Measurements from ENCODE around the gene NFE2L3. TPM values are rescaled to one million over a fixed set of nuclear protein-coding genes. Genes with fewer than 3 reads are reported as not detected.
"Not testable (repeated sequence)": the region's sequence is repeated elsewhere in the genome, so short reads cannot be mapped to it uniquely, and the experiment has no call there.

NFE2L3 gene
- total RNA-seq, 1 experiment from 2014 or later: 8.5 TPM

- intact Hi-C loops (cut with micrococcal nuclease; ENCODE audit: unreplicated experiment): loop anchor here (5.0 kb wide), 1 partner anchor 290 kb away; no protein-coding TSS in a partner anchor
- H3K27me3 ChIP-seq (replicated peaks; ENCODE audit: insufficient read depth, low read depth, low read length, poor library complexity): no peaks in the 10 kb centered on the region
- DNase-seq (ENCODE audit: low spot score): no peak
- TF ChIP-seq CTCF (conservative IDR thresholded peaks at IDR 0.05; ENCODE audit: low read depth, low read length) (no peak), EZH2 (IDR thresholded peaks at IDR 0.05; ENCODE audit: borderline replicate concordance, low read depth, low read length, poor library complexity, severe bottlenecking) (no peak)
- no TSS peak for BruUV-seq (replicated peaks)
- H3K36me3 ChIP-seq (ENCODE audit: insufficient read depth, low read length, poor library complexity, severe bottlenecking): peaks cover 4% of the 10 kb centered on the region
- H3K9me3 ChIP-seq (ENCODE audit: low read depth, low read length, poor library complexity, severe bottlenecking): no peaks in the 10 kb centered on the region
- no peaks in the 10 kb centered on the region for H3K4me1 ChIP-seq (ENCODE audit: insufficient read depth, low read length, poor library complexity, severe bottlenecking)
- ChIA-PET POLR2A (ENCODE audit: low non-redundant PET) (no interaction called here), CTCF (no interaction called here)
- no peak overlapping the region for H3K27ac ChIP-seq (ENCODE audit: low read depth, low read length, poor library complexity, severe bottlenecking)
- H3K4me3 ChIP-seq (ENCODE audit: low read depth, low read length, poor library complexity, severe bottlenecking): no peak overlapping the region
Observed at GRCh38 chr7:26182706-26183105, 30.7 kb downstream of the NFE2L3 start.

GRCh38 chr7:26183545-26184280 is 31.7 kb downstream of the NFE2L3 start:
- TF ChIP-seq CTCF (conservative IDR thresholded peaks at IDR 0.05; ENCODE audit: low read depth, low read length) (no peak), EZH2 (IDR thresholded peaks at IDR 0.05; ENCODE audit: borderline replicate concordance, low read depth, low read length, poor library complexity, severe bottlenecking) (no peak)
- CTCF ChIA-PET: no interaction called here
- Histone ChIP-seq H3K36me3 (ENCODE audit: insufficient read depth, low read length, poor library complexity, severe bottlenecking) (peaks cover 13% of the 10 kb centered on the region), H3K27ac (ENCODE audit: low read depth, low read length, poor library complexity, severe bottlenecking) (peak overlapping the region; percentile 56), H3K27me3 (replicated peaks; ENCODE audit: insufficient read depth, low read depth, low read length, poor library complexity) (no peaks in the 10 kb centered on the region), H3K4me3 (ENCODE audit: low read depth, low read length, poor library complexity, severe bottlenecking) (no peak overlapping the region), H3K9me3 (ENCODE audit: low read depth, low read length, poor library complexity, severe bottlenecking) (no peaks in the 10 kb centered on the region), H3K4me1 (ENCODE audit: insufficient read depth, low read length, poor library complexity, severe bottlenecking) (no peaks in the 10 kb centered on the region)
- intact Hi-C loops (cut with micrococcal nuclease; ENCODE audit: unreplicated experiment): loop anchor here (5.0 kb wide), 1 partner anchor 291 kb away; no protein-coding TSS in a partner anchor
- no peak for DNase-seq (ENCODE audit: low spot score)
- POLR2A ChIA-PET (ENCODE audit: low non-redundant PET): no interaction called here
- BruUV-seq (replicated peaks): no TSS peak

GRCh38 chr7:26184281-26185101 is 32.5 kb downstream of the NFE2L3 start:
- POLR2A ChIA-PET (ENCODE audit: low non-redundant PET); H3K4me3 ChIP-seq (ENCODE audit: low read depth, low read length, poor library complexity, severe bottlenecking); H3K9me3 ChIP-seq (ENCODE audit: low read depth, low read length, poor library complexity, severe bottlenecking); BruUV-seq (replicated peaks); H3K4me1 ChIP-seq (ENCODE audit: insufficient read depth, low read length, poor library complexity, severe bottlenecking); CTCF ChIA-PET; H3K27me3 ChIP-seq (replicated peaks; ENCODE audit: insufficient read depth, low read depth, low read length, poor library complexity); DNase-seq (ENCODE audit: low spot score): not testable (repeated sequence)
- Histone ChIP-seq H3K36me3 (ENCODE audit: insufficient read depth, low read length, poor library complexity, severe bottlenecking) (peaks cover 21% of the 10 kb centered on the region), H3K27ac (ENCODE audit: low read depth, low read length, poor library complexity, severe bottlenecking) (peak overlapping the region; percentile 56)
- intact Hi-C loops (cut with micrococcal nuclease; ENCODE audit: unreplicated experiment): loop anchor here (5.0 kb wide), 1 partner anchor 292 kb away; no protein-coding TSS in a partner anchor

Data from A673 (cell line).